Spleen (tissue), 7 donors: ENCODE results near the gene PEPD.

ENCODE experiments used
- POLR2A ChIP-seq, 3 donors: fragments of 450-650 bp; IDR thresholded peaks; one replicate each; pipeline ENCODE4 v1.5.1; 2017; ENCODE audit warnings: antibody characterized with exemption in 3 of 3, mild to moderate bottlenecking in 1 of 3
- TF ChIP-seq, protein P1 (sequence below), 11 experiments: fragments of 200-600 bp in 7 of 11; fragments of 450-650 bp in 4 of 11; sonication (generic) in 4 of 11; IDR thresholded peaks in 8 of 11; conservative IDR thresholded peaks in 3 of 11; 1 replicate in 7 of 11; 2 replicates in 4 of 11; pipeline versions ENCODE4 v1.4.0 to v1.8.0; 2016 to 2021; ENCODE audit warnings: antibody characterized with exemption in 11 of 11, inconsistent platforms in 4 of 11, mild to moderate bottlenecking in 1 of 11
- donor health status: DM: no; HTN: no; CAD: no; lungs with moderate emphysema.
- donor health status: DM: no; HTN: no; CAD: no.
- donor health status: DM: no; HTN: no; CAD: no.

- no peak for TF ChIP-seq POLR2A (IDR thresholded peaks at IDR 0.05)
- TF ChIP-seq, protein P1, sequence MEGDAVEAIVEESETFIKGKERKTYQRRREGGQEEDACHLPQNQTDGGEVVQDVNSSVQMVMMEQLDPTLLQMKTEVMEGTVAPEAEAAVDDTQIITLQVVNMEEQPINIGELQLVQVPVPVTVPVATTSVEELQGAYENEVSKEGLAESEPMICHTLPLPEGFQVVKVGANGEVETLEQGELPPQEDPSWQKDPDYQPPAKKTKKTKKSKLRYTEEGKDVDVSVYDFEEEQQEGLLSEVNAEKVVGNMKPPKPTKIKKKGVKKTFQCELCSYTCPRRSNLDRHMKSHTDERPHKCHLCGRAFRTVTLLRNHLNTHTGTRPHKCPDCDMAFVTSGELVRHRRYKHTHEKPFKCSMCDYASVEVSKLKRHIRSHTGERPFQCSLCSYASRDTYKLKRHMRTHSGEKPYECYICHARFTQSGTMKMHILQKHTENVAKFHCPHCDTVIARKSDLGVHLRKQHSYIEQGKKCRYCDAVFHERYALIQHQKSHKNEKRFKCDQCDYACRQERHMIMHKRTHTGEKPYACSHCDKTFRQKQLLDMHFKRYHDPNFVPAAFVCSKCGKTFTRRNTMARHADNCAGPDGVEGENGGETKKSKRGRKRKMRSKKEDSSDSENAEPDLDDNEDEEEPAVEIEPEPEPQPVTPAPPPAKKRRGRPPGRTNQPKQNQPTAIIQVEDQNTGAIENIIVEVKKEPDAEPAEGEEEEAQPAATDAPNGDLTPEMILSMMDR (IDR thresholded peaks at IDR 0.05 in 8 of 11, conservative IDR thresholded peaks at IDR 0.05 in 3 of 11), result no peak
Observed at GRCh38 chr19:33441277-33441699, 80.3 kb downstream of the PEPD start.
